Activated B cell treated with CpG ODN at 0.5 μM for 24 hours (primary cell): Measurements from ENCODE around the gene TSPEAR. TPM values are rescaled to one million over a fixed set of nuclear protein-coding genes. Genes with fewer than 3 reads are reported as not detected.

ENCODE experiments used
- ATAC-seq: fragments of 200-7000 bp; cut with Tn5 transposase; one replicate; pipeline ENCODE4 v1.10.0; 2021; ENCODE audit warnings: low read depth, mild to moderate bottlenecking, moderate library complexity
- CTCF ChIA-PET: fragments of 350-600 bp; sonication (Branson Sonifier 250); formaldehyde crosslinking; loops from one replicate; lab custom pipeline; 2021; ENCODE audit warnings: antibody characterized with exemption; lab: Charles Lee
- POLR2A ChIA-PET: fragments of 350-600 bp; sonication (Branson Sonifier 250); formaldehyde crosslinking; loops from one replicate; lab custom pipeline; 2021; ENCODE audit warnings: antibody characterized with exemption; lab: Charles Lee
- DNase-seq: peaks from one replicate; pipeline ENCODE4 v3.0.0; 2022
- H3K27ac Mint-ChIP-seq: one replicate; pipeline ENCODE4 v1.8.0; 2020; ENCODE audit warnings: mixed read lengths
- H3K27me3 Mint-ChIP-seq: one replicate; pipeline ENCODE4 v1.8.0; 2021; ENCODE audit warnings: mixed read lengths
- H3K36me3 Mint-ChIP-seq: one replicate; pipeline ENCODE4 v1.8.0; 2021; ENCODE audit warnings: low read depth, mixed read lengths
- H3K4me1 Mint-ChIP-seq: one replicate; pipeline ENCODE4 v1.8.0; 2021; ENCODE audit warnings: mixed read lengths
- H3K4me3 Mint-ChIP-seq: one replicate; pipeline ENCODE4 v1.8.0; 2020; ENCODE audit warnings: mild to moderate bottlenecking, mixed read lengths
- H3K9me3 Mint-ChIP-seq: one replicate; pipeline ENCODE4 v1.8.0; 2020; ENCODE audit warnings: mixed read lengths
- intact Hi-C: fragments of 100-400 bp; cut with micrococcal nuclease; formaldehyde crosslinking; loops from one replicate; pipeline ENCODE4 v1.15.1; 2024
- total RNA-seq: library from RNA; stranded (reverse); gene quantifications from 2 replicates; pipeline ENCODE4 v1.2.3, GENCODE V29; 2022
- TF ChIP-seq, protein P1 (sequence below): fragments of 200-600 bp; IDR thresholded peaks from one replicate; pipeline ENCODE4 v1.8.0; 2022; ENCODE audit warnings: antibody characterized with exemption, mild to moderate bottlenecking

Gene TSPEAR
- total RNA-seq, 1 donor from 2014 or later: not detected

DNA sequence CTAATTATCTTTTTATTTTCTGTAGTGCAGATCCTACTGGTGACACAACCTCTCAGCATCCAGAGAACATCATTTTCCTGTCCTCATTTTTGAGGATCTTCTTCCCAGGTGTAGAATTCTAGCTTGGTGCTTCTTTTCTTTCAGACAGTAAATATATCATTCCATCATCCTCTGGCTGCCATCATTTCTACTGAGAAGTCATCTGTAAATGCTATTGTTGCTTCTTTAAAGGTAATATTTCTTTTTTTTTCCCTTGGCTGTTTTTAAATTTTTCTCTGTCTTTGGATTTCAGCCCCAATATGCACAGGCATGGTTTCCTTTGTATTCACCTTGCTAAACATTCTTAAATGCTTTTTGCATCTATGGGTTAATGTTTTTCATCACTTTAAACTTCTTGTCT lies 87.8 kb downstream of the TSPEAR start:
- POLR2A ChIA-PET: no interaction called here
- TF ChIP-seq, protein P1, sequence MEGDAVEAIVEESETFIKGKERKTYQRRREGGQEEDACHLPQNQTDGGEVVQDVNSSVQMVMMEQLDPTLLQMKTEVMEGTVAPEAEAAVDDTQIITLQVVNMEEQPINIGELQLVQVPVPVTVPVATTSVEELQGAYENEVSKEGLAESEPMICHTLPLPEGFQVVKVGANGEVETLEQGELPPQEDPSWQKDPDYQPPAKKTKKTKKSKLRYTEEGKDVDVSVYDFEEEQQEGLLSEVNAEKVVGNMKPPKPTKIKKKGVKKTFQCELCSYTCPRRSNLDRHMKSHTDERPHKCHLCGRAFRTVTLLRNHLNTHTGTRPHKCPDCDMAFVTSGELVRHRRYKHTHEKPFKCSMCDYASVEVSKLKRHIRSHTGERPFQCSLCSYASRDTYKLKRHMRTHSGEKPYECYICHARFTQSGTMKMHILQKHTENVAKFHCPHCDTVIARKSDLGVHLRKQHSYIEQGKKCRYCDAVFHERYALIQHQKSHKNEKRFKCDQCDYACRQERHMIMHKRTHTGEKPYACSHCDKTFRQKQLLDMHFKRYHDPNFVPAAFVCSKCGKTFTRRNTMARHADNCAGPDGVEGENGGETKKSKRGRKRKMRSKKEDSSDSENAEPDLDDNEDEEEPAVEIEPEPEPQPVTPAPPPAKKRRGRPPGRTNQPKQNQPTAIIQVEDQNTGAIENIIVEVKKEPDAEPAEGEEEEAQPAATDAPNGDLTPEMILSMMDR: no peak
- Mint-ChIP-seq H3K27me3 (peaks cover 8% of the 10 kb centered on the region), H3K27ac (no peak overlapping the region), H3K36me3 (peaks cover 6% of the 10 kb centered on the region), H3K9me3 (peaks cover 41% of the 10 kb centered on the region), H3K4me3 (no peak overlapping the region), H3K4me1 (peaks cover 8% of the 10 kb centered on the region)
- DNase-seq: no peak
- no peak for ATAC-seq
- intact Hi-C loops: no loop called here
- CTCF ChIA-PET: no interaction called here

DNA sequence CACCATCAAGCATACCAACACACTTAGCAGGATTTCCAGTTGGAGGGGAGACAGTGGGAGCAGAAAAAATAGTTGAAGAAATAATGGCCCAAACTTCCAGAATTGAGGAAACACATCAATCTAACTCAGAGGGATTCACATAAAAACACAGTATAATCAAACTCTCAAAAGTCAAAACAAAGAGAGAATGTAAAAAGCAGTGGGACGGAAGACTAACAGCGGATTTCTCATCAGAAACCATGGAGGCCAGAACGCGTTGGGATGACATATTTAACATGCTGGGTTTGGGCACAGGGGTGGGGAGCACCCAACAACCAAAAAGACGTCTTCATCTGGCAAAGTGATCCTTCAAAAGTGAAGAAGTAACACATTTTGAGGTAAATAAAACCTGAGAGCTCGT lies 91.5 kb downstream of the TSPEAR start:
- Mint-ChIP-seq H3K27me3 (peaks cover 3% of the 10 kb centered on the region), H3K4me3 (no peak overlapping the region), H3K27ac (no peak overlapping the region), H3K36me3 (peaks cover 6% of the 10 kb centered on the region), H3K9me3 (peaks cover 38% of the 10 kb centered on the region), H3K4me1 (peaks cover 15% of the 10 kb centered on the region)
- ATAC-seq: no peak
- TF ChIP-seq, protein P1: no peak
- POLR2A ChIA-PET: no interaction called here
- intact Hi-C loops: no loop called here
- CTCF ChIA-PET: no interaction called here
- no peak for DNase-seq

DNA sequence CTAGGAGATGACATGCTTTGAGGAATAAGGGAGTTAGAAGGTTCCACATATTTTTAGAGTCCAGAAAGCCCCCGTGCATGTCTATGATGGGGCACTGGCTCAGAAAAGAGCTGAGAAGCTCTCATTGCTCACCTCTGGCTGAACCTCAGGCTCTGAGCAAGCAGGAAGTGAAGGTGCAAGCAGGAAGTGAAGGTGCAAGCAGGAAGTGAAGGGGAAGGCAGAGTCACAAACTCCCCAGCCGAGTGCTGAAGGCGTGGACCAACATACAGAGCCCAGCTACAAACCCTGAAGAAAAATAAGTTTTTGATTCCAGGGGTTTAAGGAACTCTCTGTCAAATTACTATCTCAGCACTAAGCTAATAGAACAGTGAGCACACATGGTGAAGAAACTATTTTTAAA lies 92.5 kb downstream of the TSPEAR start:
- ChIA-PET POLR2A (no interaction called here), CTCF (interaction anchor here (1.4 kb wide), 1 partner anchor 174 kb away, joined by 4 read pairs; no protein-coding TSS in a partner anchor)
- Mint-ChIP-seq H3K27me3 (peaks cover 7% of the 10 kb centered on the region), H3K36me3 (peaks cover 6% of the 10 kb centered on the region), H3K9me3 (peaks cover 29% of the 10 kb centered on the region), H3K27ac (peak overlapping the region; percentile 47), H3K4me3 (peak overlapping the region; percentile 12), H3K4me1 (peaks cover 15% of the 10 kb centered on the region)
- DNase-seq (no peak), ATAC-seq (peak; percentile 68)
- TF ChIP-seq, protein P1: no peak
- intact Hi-C loops: no loop called here

DNA sequence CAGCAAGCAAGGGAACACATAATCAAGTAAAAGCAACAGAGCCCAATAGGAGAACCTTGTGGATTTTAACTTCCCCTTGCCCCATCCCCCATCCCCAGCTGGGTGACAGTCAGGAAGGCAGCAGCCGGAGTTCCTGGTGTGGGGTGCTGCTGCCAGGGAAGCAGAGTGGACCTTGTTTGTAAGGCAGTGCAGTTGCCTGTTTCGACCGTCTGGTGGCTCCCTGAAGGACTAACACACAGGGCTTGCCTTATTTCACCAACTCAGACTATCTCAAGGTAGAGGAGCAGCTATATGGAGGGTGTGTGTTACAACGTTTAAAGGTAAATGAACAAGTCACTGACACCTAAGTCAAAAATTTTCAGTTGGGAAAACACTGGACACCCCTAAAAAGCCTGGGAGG lies 92.9 kb downstream of the TSPEAR start:
- intact Hi-C loops: no loop called here
- no peak overlapping the region for H3K4me3 Mint-ChIP-seq

DNA sequence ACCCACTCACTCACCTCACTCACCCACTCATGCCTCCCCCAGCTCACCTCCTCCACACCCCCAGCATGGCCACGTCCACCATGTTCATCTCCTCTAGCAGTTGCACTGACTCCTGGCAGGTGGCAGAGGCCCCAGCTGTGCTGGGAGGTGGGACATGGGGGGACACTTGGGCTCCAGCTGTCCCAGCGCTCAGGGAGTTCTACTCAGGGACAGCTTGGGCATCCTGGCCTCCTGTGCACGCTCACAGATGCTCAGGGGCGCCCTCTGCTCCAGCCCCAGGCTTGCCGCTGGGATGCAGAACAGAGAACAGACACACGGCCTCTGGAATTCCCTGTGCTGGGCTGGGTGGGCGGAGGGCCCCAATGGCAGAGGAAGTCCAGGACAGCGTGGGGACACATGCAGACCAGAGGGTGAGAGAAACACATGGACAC lies 94.3 kb downstream of the TSPEAR start:
- ATAC-seq: no peak
- no peak for DNase-seq

More for the DNA sequence above, 92.9 kb downstream of the TSPEAR start:
- POLR2A ChIA-PET: no interaction called here
- H3K27ac Mint-ChIP-seq: peak overlapping the region; percentile 47
- H3K36me3 Mint-ChIP-seq: peaks cover 6% of the 10 kb centered on the region
- peak; percentile 10 for ATAC-seq
- TF ChIP-seq, protein P1: no peak
- DNase-seq: no peak
- CTCF ChIA-PET: interaction anchor here (1.4 kb wide), 1 partner anchor 175 kb away, joined by 4 read pairs; no protein-coding TSS in a partner anchor
- H3K9me3 Mint-ChIP-seq: peaks cover 25% of the 10 kb centered on the region
- peaks cover 15% of the 10 kb centered on the region for H3K4me1 Mint-ChIP-seq
- H3K27me3 Mint-ChIP-seq: peaks cover 7% of the 10 kb centered on the region

More for the DNA sequence above, 94.3 kb downstream of the TSPEAR start:
- TF ChIP-seq, protein P1: no peak
- Mint-ChIP-seq H3K4me1 (peaks cover 15% of the 10 kb centered on the region), H3K27me3 (peaks cover 7% of the 10 kb centered on the region), H3K4me3 (no peak overlapping the region), H3K36me3 (peaks cover 6% of the 10 kb centered on the region), H3K27ac (no peak overlapping the region), H3K9me3 (peaks cover 15% of the 10 kb centered on the region)
- POLR2A ChIA-PET: no interaction called here
- CTCF ChIA-PET: no interaction called here
- intact Hi-C loops: no loop called here
